GM21515 (cell line): ENCODE results near the gene VWA5A.
"Not testable (repeated sequence)": the region's sequence is repeated elsewhere in the genome, so short reads cannot be mapped to it uniquely, and the experiment has no call there.

Experiments
- ATAC-seq: cut with Tn5 transposase; IDR thresholded peaks from one replicate; pipeline ENCODE4 v1.9.1; 2021; ENCODE audit not compliant: unreplicated experiment

VWA5A gene

GRCh38 chr11:124093330-124093729 is 21.9 kb upstream of the VWA5A start:
- no peak for ATAC-seq

- no peak for ATAC-seq
Measured at GRCh38 chr11:124094731-124095130, 20.5 kb upstream of the VWA5A start.

GRCh38 chr11:124096364-124096763 is 18.9 kb upstream of the VWA5A start:
- no peak for ATAC-seq

GRCh38 chr11:124098141-124098540 is 17.1 kb upstream of the VWA5A start:
- no peak for ATAC-seq

- no peak for ATAC-seq
Measured at GRCh38 chr11:124101737-124102136, 13.5 kb upstream of the VWA5A start.

GRCh38 chr11:124108156-124108555 is 7.1 kb upstream of the VWA5A start:
- ATAC-seq: no peak

GRCh38 chr11:124109377-124109776 is 5.9 kb upstream of the VWA5A start:
- ATAC-seq: peak; percentile 51

- ATAC-seq: no peak
Measured at GRCh38 chr11:124110201-124110600, 5.0 kb upstream of the VWA5A start.

- no peak for ATAC-seq
Measured at GRCh38 chr11:124113890-124114289, 1.4 kb upstream of the VWA5A start.

- peak; percentile 39 for ATAC-seq
Measured at GRCh38 chr11:124115782-124116616, 749 bp downstream of the VWA5A start.

GRCh38 chr11:124119103-124119502 is 3.9 kb downstream of the VWA5A start:
- ATAC-seq: no peak

GRCh38 chr11:124120891-124121290 is 5.6 kb downstream of the VWA5A start:
- no peak for ATAC-seq

- no peak for ATAC-seq
Measured at GRCh38 chr11:124122123-124122522, 6.9 kb downstream of the VWA5A start.

GRCh38 chr11:124123622-124124021 is 8.4 kb downstream of the VWA5A start:
- ATAC-seq: no peak

GRCh38 chr11:124127134-124127533 is 11.9 kb downstream of the VWA5A start:
- ATAC-seq: not testable (repeated sequence)

- no peak for ATAC-seq
Measured at GRCh38 chr11:124143034-124143433, 27.8 kb downstream of the VWA5A start.

GRCh38 chr11:124147951-124148350 is 32.7 kb downstream of the VWA5A start:
- ATAC-seq: no peak

- ATAC-seq: no peak
Measured at GRCh38 chr11:124150684-124151083, 35.4 kb downstream of the VWA5A start.

- ATAC-seq: no peak
Measured at GRCh38 chr11:124152770-124153407, 37.6 kb downstream of the VWA5A start.

GRCh38 chr11:124153821-124154220 is 38.6 kb downstream of the VWA5A start:
- ATAC-seq: no peak

GRCh38 chr11:124159481-124159880 is 44.2 kb downstream of the VWA5A start:
- ATAC-seq: no peak

GRCh38 chr11:124160986-124161385 is 45.7 kb downstream of the VWA5A start:
- ATAC-seq: no peak
